Measurements from ENCODE around the gene NTPCR. TPM values are rescaled to one million over a fixed set of nuclear protein-coding genes. Genes with fewer than 3 reads are reported as not detected.

The NTPCR gene
- total RNA-seq, 1 donor from 2014 or later: 24.5 TPM

- Mint-ChIP-seq H3K4me1 (ENCODE audit: low read depth) (peaks cover under 1% of the 10 kb centered on the region), H3K36me3 (ENCODE audit: low read depth) (no peaks in the 10 kb centered on the region), H3K9me3 (no peaks in the 10 kb centered on the region), H3K27ac (no peak overlapping the region), H3K4me3 (no peak overlapping the region), H3K27me3 (ENCODE audit: insufficient read depth) (peaks cover 7% of the 10 kb centered on the region)
- DNase-seq (ENCODE audit: low spot score): no peak
- intact Hi-C loops (cut with micrococcal nuclease): no loop called here
Measured at GRCh38 chr1:232937741-232938375, 12.6 kb upstream of the NTPCR start.

- H3K27ac Mint-ChIP-seq: no peak overlapping the region
- intact Hi-C loops (cut with micrococcal nuclease): no loop called here
Measured at GRCh38 chr1:232938926-232939325, 11.5 kb upstream of the NTPCR start.

GRCh38 chr1:232939748-232940147 is 10.7 kb upstream of the NTPCR start:
- no peak overlapping the region for H3K27ac Mint-ChIP-seq
- intact Hi-C loops (cut with micrococcal nuclease): no loop called here
- no peak for DNase-seq (ENCODE audit: low spot score)
- H3K4me1 Mint-ChIP-seq (ENCODE audit: low read depth): peaks cover 19% of the 10 kb centered on the region
- no peaks in the 10 kb centered on the region for H3K9me3 Mint-ChIP-seq
- H3K36me3 Mint-ChIP-seq (ENCODE audit: low read depth): no peaks in the 10 kb centered on the region
- peaks cover 7% of the 10 kb centered on the region for H3K27me3 Mint-ChIP-seq (ENCODE audit: insufficient read depth)
- no peak overlapping the region for H3K4me3 Mint-ChIP-seq

More at GRCh38 chr1:232938926-232939325, 11.5 kb upstream of the NTPCR start:
- no peak for DNase-seq (ENCODE audit: low spot score)
- H3K4me3 Mint-ChIP-seq: no peak overlapping the region
- H3K36me3 Mint-ChIP-seq (ENCODE audit: low read depth): no peaks in the 10 kb centered on the region
- H3K27me3 Mint-ChIP-seq (ENCODE audit: insufficient read depth): peaks cover 7% of the 10 kb centered on the region
- H3K4me1 Mint-ChIP-seq (ENCODE audit: low read depth): peaks cover 11% of the 10 kb centered on the region
- H3K9me3 Mint-ChIP-seq: no peaks in the 10 kb centered on the region

GRCh38 chr1:232940262-232940661 is 10.1 kb upstream of the NTPCR start:
- no peak for DNase-seq (ENCODE audit: low spot score)
- Mint-ChIP-seq H3K4me1 (ENCODE audit: low read depth) (peaks cover 20% of the 10 kb centered on the region), H3K4me3 (no peak overlapping the region), H3K27ac (no peak overlapping the region), H3K9me3 (no peaks in the 10 kb centered on the region), H3K27me3 (ENCODE audit: insufficient read depth) (peaks cover 7% of the 10 kb centered on the region), H3K36me3 (ENCODE audit: low read depth) (no peaks in the 10 kb centered on the region)
- intact Hi-C loops (cut with micrococcal nuclease): no loop called here

- Mint-ChIP-seq H3K36me3 (ENCODE audit: low read depth) (no peaks in the 10 kb centered on the region), H3K4me1 (ENCODE audit: low read depth) (peaks cover 20% of the 10 kb centered on the region), H3K27ac (no peak overlapping the region), H3K4me3 (no peak overlapping the region), H3K27me3 (ENCODE audit: insufficient read depth) (peaks cover 6% of the 10 kb centered on the region), H3K9me3 (no peaks in the 10 kb centered on the region)
- no peak for DNase-seq (ENCODE audit: low spot score)
- intact Hi-C loops (cut with micrococcal nuclease): no loop called here
Measured at GRCh38 chr1:232942413-232943294, 7.8 kb upstream of the NTPCR start.

- Mint-ChIP-seq H3K9me3 (no peaks in the 10 kb centered on the region), H3K4me1 (ENCODE audit: low read depth) (peaks cover 20% of the 10 kb centered on the region), H3K36me3 (ENCODE audit: low read depth) (no peaks in the 10 kb centered on the region), H3K27me3 (ENCODE audit: insufficient read depth) (peaks cover 2% of the 10 kb centered on the region), H3K4me3 (no peak overlapping the region), H3K27ac (no peak overlapping the region)
- no peak for DNase-seq (ENCODE audit: low spot score)
- intact Hi-C loops (cut with micrococcal nuclease): no loop called here
Measured at GRCh38 chr1:232943679-232944252, 6.6 kb upstream of the NTPCR start.

GRCh38 chr1:232944347-232944746 is 6.1 kb upstream of the NTPCR start:
- intact Hi-C loops (cut with micrococcal nuclease): no loop called here
- Mint-ChIP-seq H3K9me3 (no peaks in the 10 kb centered on the region), H3K36me3 (ENCODE audit: low read depth) (no peaks in the 10 kb centered on the region), H3K27me3 (ENCODE audit: insufficient read depth) (no peaks in the 10 kb centered on the region), H3K4me3 (no peak overlapping the region), H3K4me1 (ENCODE audit: low read depth) (peaks cover 23% of the 10 kb centered on the region), H3K27ac (no peak overlapping the region)
- no peak for DNase-seq (ENCODE audit: low spot score)

GRCh38 chr1:232949636-232950196 is 695 bp upstream of the NTPCR start:
- H3K27me3 Mint-ChIP-seq (ENCODE audit: insufficient read depth): no peaks in the 10 kb centered on the region

GRCh38 chr1:232951180-232951579 is 769 bp downstream of the NTPCR start:
- DNase-seq (ENCODE audit: low spot score): no peak
- Mint-ChIP-seq H3K4me1 (ENCODE audit: low read depth) (peaks cover 43% of the 10 kb centered on the region), H3K4me3 (peak overlapping the region; percentile 95), H3K27me3 (ENCODE audit: insufficient read depth) (no peaks in the 10 kb centered on the region), H3K9me3 (no peaks in the 10 kb centered on the region), H3K27ac (peak overlapping the region; percentile 93), H3K36me3 (ENCODE audit: low read depth) (peaks cover 9% of the 10 kb centered on the region)
- intact Hi-C loops (cut with micrococcal nuclease): loop anchor here (1.0 to 10.0 kb wide), 8 partner anchors 27 to 1422 kb away; partner anchors contain the start of gene COA6

More at GRCh38 chr1:232949636-232950196, 695 bp upstream of the NTPCR start:
- peaks cover 4% of the 10 kb centered on the region for H3K36me3 Mint-ChIP-seq (ENCODE audit: low read depth)
- H3K9me3 Mint-ChIP-seq: no peaks in the 10 kb centered on the region
- intact Hi-C loops (cut with micrococcal nuclease): loop anchor here (1.0 to 10.0 kb wide), 9 partner anchors 73 to 1423 kb away; partner anchors contain the start of genes COA6 and MAP10
- peaks cover 44% of the 10 kb centered on the region for H3K4me1 Mint-ChIP-seq (ENCODE audit: low read depth)
- DNase-seq (ENCODE audit: low spot score): no peak
- peak overlapping the region; percentile 95 for H3K4me3 Mint-ChIP-seq
- peak overlapping the region; percentile 93 for H3K27ac Mint-ChIP-seq

- H3K36me3 Mint-ChIP-seq (ENCODE audit: low read depth): peaks cover 11% of the 10 kb centered on the region
- peaks cover 43% of the 10 kb centered on the region for H3K4me1 Mint-ChIP-seq (ENCODE audit: low read depth)
- H3K4me3 Mint-ChIP-seq: peak overlapping the region; percentile 95
- H3K9me3 Mint-ChIP-seq: no peaks in the 10 kb centered on the region
- intact Hi-C loops (cut with micrococcal nuclease): loop anchor here (1.0 to 10.0 kb wide), 8 partner anchors 27 to 1421 kb away; partner anchors contain the start of gene COA6
- no peak for DNase-seq (ENCODE audit: low spot score)
- H3K27me3 Mint-ChIP-seq (ENCODE audit: insufficient read depth): no peaks in the 10 kb centered on the region
- peak overlapping the region; percentile 93 for H3K27ac Mint-ChIP-seq
Measured at GRCh38 chr1:232951605-232952004, 1.2 kb downstream of the NTPCR start.

- Mint-ChIP-seq H3K9me3 (peaks cover 4% of the 10 kb centered on the region), H3K27ac (peak overlapping the region; percentile 19), H3K27me3 (ENCODE audit: insufficient read depth) (no peaks in the 10 kb centered on the region), H3K4me1 (ENCODE audit: low read depth) (peaks cover 43% of the 10 kb centered on the region), H3K36me3 (ENCODE audit: low read depth) (peaks cover 21% of the 10 kb centered on the region), H3K4me3 (peak overlapping the region; percentile 35)
- DNase-seq (ENCODE audit: low spot score): peak; percentile 13
- intact Hi-C loops (cut with micrococcal nuclease): loop anchor here (5.0 to 10.0 kb wide), 3 partner anchors 162 to 329 kb away; no protein-coding TSS in a partner anchor
Measured at GRCh38 chr1:232952514-232953499, 2.4 kb downstream of the NTPCR start.
